Measurements from ENCODE around the gene WDR1. TPM values are rescaled to one million over a fixed set of nuclear protein-coding genes. Genes with fewer than 3 reads are reported as not detected.
A peak's percentile ranks its signal among the peaks of the same experiment; 100 is the strongest.

The WDR1 gene
- total and polyA plus RNA-seq, 7 experiments from 2014 or later = 242 to 470 (median 330) TPM

DNA sequence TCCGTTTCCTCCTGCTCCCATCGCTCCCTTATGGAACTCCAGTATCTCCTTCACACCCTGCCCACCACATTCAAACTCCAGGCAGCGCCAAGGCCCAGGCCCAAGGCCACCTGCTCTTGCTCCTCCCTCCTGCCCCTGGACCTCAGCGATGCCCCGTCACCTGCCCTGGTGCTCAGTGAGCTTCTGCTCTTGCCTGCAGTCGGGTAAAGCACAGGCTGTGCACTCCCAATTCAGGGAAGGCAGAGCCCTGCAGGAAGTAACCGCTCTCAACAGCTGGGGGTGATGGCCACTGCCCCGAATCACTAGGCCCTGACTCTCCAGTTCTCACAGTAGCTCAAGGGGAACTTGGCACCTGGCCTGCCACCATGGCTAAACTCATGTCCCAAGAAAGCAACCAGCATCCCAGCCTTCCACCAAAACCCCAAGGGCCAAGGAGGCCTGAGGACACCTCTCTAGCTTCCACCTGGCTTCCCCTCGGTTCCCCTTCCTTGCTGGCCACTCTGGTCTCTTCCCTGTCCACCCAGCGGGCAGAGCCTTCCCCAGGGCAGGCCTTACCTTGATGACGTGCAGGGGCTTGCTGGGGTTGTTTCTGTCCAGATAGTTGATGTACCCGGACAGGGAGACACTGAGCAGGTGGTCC lies 29.3 kb downstream of the WDR1 start:
- peaks cover 0 to 9% of the 10 kb centered on the region in 2 donors for H3K4me1 ChIP-seq (ENCODE audit: control insufficient read depth in 2 of 2, insufficient read depth in 2 of 2, low read length in 2 of 2)
- H3K4me3 ChIP-seq (ENCODE audit: low read length) = no peak overlapping the region
- intact Hi-C loops (cut with micrococcal nuclease) = no loop called here
- peaks cover 44 to 100% (median 80%) of the 10 kb centered on the region in 3 experiments for H3K36me3 ChIP-seq (ENCODE audit: control insufficient read depth in 2 of 3, insufficient read depth in 3 of 3, low read length in 3 of 3)
- Mint-ChIP-seq H3K36me3 (peaks cover 0 to 63% (median 8%) of the 10 kb centered on the region in 5 donors), H3K27ac (peak overlapping the region in 4 of 9 donors; percentile 34 to 75 (median 66)), H3K4me1 (peaks cover 2 to 25% (median 16%) of the 10 kb centered on the region in 7 donors), H3K27me3 (no peaks in the 10 kb centered on the region), H3K4me3 (no peak overlapping the region), H3K9me3 (no peaks in the 10 kb centered on the region)
- CTCF ChIA-PET = no interaction called here
- H3K9me3 ChIP-seq (ENCODE audit: control insufficient read depth in 2 of 3, low read length in 3 of 3) = no peaks in the 10 kb centered on the region
- POLR2A ChIA-PET = interaction anchor here (1.0 kb wide), 1 partner anchor 9 kb away, joined by 3 read pairs; no protein-coding TSS in a partner anchor
- no peaks in the 10 kb centered on the region for H3K27me3 ChIP-seq (ENCODE audit: control insufficient read depth in 2 of 2, insufficient read depth in 2 of 2, low read length in 2 of 2)
- ATAC-seq = no peak
- no peak overlapping the region for H3K27ac ChIP-seq (ENCODE audit: low read depth, low read length)
- DNase-seq = peak in 1 of 9 donors; percentile 1

DNA sequence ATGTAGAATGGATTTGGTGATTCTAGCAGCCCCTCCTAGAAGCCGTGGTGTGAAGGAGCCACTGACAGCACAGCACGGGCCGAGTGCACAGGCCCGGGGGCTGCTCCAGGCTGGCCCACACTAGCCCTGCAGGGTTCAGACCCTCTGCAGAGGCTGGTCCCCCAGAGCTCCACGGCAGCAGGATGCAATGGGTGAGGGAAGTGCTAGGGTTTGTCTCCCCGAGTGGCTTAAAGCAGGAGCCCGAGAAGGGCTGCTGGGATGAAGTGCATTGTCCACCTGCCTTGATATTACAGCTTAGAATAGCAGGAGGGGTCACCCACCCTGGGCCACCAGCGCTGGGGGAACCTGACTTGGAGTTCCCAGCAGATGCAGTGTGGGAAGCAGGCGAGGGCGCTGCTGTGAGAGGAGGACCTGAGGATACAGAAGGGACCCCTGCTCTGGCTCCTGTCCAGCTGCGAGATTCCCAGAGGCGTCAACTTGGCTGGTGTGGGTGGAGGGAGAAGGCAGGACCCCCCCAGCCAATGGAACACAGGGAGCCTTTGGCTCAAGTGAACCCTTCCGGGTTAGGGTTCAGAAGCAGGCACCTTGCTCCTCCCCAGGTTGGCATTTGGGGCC lies 30.0 kb downstream of the WDR1 start:
- peak overlapping the region in 4 of 9 donors; percentile 21 to 81 (median 70) for H3K27ac Mint-ChIP-seq
- intact Hi-C loops (cut with micrococcal nuclease) = no loop called here
- H3K4me1 ChIP-seq (ENCODE audit: control insufficient read depth in 2 of 2, insufficient read depth in 2 of 2, low read length in 2 of 2) = peaks cover 0 to 9% of the 10 kb centered on the region in 2 donors
- no peaks in the 10 kb centered on the region for H3K27me3 ChIP-seq (ENCODE audit: control insufficient read depth in 2 of 2, insufficient read depth in 2 of 2, low read length in 2 of 2)
- ATAC-seq = no peak
- POLR2A ChIA-PET = interaction anchor here (0.5 to 1.9 kb wide), 3 partner anchors 9 to 31 kb away, joined by 3 to 6 read pairs (median 3); partner anchors contain the start of gene WDR1
- peaks cover 0 to 60% (median 9%) of the 10 kb centered on the region in 5 donors for H3K36me3 Mint-ChIP-seq
- no peaks in the 10 kb centered on the region for H3K9me3 Mint-ChIP-seq
- H3K4me1 Mint-ChIP-seq = peaks cover 0 to 18% (median 15%) of the 10 kb centered on the region in 7 donors
- H3K4me3 ChIP-seq (ENCODE audit: low read length) = no peak overlapping the region
- H3K27me3 Mint-ChIP-seq = no peaks in the 10 kb centered on the region
- CTCF ChIA-PET = no interaction called here
- H3K36me3 ChIP-seq (ENCODE audit: control insufficient read depth in 2 of 3, insufficient read depth in 3 of 3, low read length in 3 of 3) = peaks cover 46 to 100% (median 75%) of the 10 kb centered on the region in 3 experiments
- H3K27ac ChIP-seq (ENCODE audit: low read depth, low read length) = no peak overlapping the region
- H3K4me3 Mint-ChIP-seq = no peak overlapping the region
- H3K9me3 ChIP-seq (ENCODE audit: control insufficient read depth in 2 of 3, low read length in 3 of 3) = no peaks in the 10 kb centered on the region
- peak in 1 of 9 donors; percentile 3 for DNase-seq

DNA sequence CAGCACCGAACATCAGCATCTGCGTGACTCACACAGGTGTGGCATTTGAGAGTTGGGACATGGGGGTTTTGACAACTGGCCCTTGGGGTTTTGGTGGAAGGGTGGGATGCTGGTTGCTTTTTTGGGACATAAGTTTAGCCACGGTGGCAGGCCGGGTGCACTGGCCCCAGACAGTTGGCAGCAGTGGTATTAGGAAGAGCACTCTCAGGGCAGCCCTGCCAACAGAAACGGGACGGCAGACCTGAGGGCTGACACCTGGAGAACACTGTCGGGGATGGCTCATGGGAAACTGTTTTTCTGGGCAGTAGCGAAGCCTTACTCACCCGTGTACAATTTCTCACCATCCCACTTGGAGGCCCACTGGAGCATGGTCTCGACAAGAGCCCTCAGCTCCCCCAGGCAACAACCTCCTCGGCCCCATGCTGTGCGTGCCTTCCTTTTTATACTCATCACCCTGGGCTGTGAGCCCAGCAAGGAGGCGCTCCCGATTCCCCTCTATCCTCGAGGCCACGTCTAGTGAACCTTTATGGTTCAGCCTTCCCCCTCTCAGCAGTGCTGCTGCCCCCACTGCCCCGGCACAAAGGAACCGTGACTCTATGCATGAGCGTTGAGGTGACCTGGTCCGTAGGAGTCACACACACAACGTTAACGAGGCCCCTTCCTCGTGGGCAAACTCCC lies 30.6 kb downstream of the WDR1 start:
- intact Hi-C loops (cut with micrococcal nuclease) = no loop called here
- Mint-ChIP-seq H3K9me3 (no peaks in the 10 kb centered on the region), H3K36me3 (peaks cover 4 to 62% (median 9%) of the 10 kb centered on the region in 5 donors), H3K27me3 (no peaks in the 10 kb centered on the region), H3K4me3 (no peak overlapping the region), H3K4me1 (peaks cover 0 to 15% (median 10%) of the 10 kb centered on the region in 7 donors), H3K27ac (peak overlapping the region in 1 of 9 donors; percentile 21)
- Histone ChIP-seq H3K4me1 (ENCODE audit: control insufficient read depth in 2 of 2, insufficient read depth in 2 of 2, low read length in 2 of 2) (peaks cover 0 to 9% of the 10 kb centered on the region in 2 donors), H3K4me3 (ENCODE audit: low read length) (no peak overlapping the region), H3K27ac (ENCODE audit: low read depth, low read length) (no peak overlapping the region), H3K27me3 (ENCODE audit: control insufficient read depth in 2 of 2, insufficient read depth in 2 of 2, low read length in 2 of 2) (no peaks in the 10 kb centered on the region), H3K36me3 (ENCODE audit: control insufficient read depth in 2 of 3, insufficient read depth in 3 of 3, low read length in 3 of 3) (peaks cover 49 to 99% (median 75%) of the 10 kb centered on the region in 3 experiments), H3K9me3 (ENCODE audit: control insufficient read depth in 2 of 3, low read length in 3 of 3) (no peaks in the 10 kb centered on the region)
- CTCF ChIA-PET = no interaction called here
- ATAC-seq (no peak), DNase-seq (peak in 1 of 9 donors; percentile 6)
- POLR2A ChIA-PET = interaction anchor here (0.5 to 1.9 kb wide), 3 partner anchors 8 to 31 kb away, joined by 3 to 6 read pairs (median 3); partner anchors contain the start of gene WDR1

DNA sequence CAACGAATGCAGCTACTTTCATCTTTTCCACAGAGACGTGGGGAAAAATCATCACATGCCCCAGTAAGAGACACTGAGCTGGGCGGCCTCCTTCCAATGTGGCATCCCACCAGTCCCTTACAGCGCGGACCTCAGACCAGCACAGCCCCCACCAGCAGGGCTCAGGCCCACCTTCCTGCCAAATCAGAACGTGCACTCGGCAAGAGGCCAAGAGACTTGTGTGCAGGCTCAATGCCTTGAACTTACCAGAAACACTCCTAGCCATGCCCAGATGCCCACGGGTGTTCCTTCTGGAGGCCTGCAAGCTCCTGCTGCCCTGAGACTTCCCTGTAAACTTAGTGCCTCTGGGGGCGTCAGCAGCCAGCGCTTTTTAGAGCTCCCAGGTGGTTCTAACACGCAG lies 31.2 kb downstream of the WDR1 start:
- DNase-seq = no peak
- H3K4me3 Mint-ChIP-seq = no peak overlapping the region
- H3K4me1 ChIP-seq (ENCODE audit: control insufficient read depth in 2 of 2, insufficient read depth in 2 of 2, low read length in 2 of 2) = peaks cover 0 to 3% of the 10 kb centered on the region in 2 donors
- H3K9me3 Mint-ChIP-seq = no peaks in the 10 kb centered on the region
- H3K4me3 ChIP-seq (ENCODE audit: low read length) = no peak overlapping the region
- H3K36me3 Mint-ChIP-seq = peaks cover 4 to 62% (median 9%) of the 10 kb centered on the region in 5 donors
- ChIA-PET CTCF (no interaction called here), POLR2A (interaction anchor here (1.2 to 1.9 kb wide), 2 partner anchors 8 to 32 kb away, joined by 3 to 6 read pairs; partner anchors contain the start of gene WDR1)
- H3K27me3 ChIP-seq (ENCODE audit: control insufficient read depth in 2 of 2, insufficient read depth in 2 of 2, low read length in 2 of 2) = no peaks in the 10 kb centered on the region
- peak overlapping the region in 3 of 9 donors; percentile 13 to 74 (median 20) for H3K27ac Mint-ChIP-seq
- intact Hi-C loops (cut with micrococcal nuclease) = no loop called here
- H3K9me3 ChIP-seq (ENCODE audit: control insufficient read depth in 2 of 3, low read length in 3 of 3) = no peaks in the 10 kb centered on the region
- no peak for ATAC-seq
- peaks cover 55 to 99% (median 76%) of the 10 kb centered on the region in 3 experiments for H3K36me3 ChIP-seq (ENCODE audit: control insufficient read depth in 2 of 3, insufficient read depth in 3 of 3, low read length in 3 of 3)
- peaks cover 0 to 11% (median 4%) of the 10 kb centered on the region in 7 donors for H3K4me1 Mint-ChIP-seq
- no peaks in the 10 kb centered on the region for H3K27me3 Mint-ChIP-seq
- no peak overlapping the region for H3K27ac ChIP-seq (ENCODE audit: low read depth, low read length)

DNA sequence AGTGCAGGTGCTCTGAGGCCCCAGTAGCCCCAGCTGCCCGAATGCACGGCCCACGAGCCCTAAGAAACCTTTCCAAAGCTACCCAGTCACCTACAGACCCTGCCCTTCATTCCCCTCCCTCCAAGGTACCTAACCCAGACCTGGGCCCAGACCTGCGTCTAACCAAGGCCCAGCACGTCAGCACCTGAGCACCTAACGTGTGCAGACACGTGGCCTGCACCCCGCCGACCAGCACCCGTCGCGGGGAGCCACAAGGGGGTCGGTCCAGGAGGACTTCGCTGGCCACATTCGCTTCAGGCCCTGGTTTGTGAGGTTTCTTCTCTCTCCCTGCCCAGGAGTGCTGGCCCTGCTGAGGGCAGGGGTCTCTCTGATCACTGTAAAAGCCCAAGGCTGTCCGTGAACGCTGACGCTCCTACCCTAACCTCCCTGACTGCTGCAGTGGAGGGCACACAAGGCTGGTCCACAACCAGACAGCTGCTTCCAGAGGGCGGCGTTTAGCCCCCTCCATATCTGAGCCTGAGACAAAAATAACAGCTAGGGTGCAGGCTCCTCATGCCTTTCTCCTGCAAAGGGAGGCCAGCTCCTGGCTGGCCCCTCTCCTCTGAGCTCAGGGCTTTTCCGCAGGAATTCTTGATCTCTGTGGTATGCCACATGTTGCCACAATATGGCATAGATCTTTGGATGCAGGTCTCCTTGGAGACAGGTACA lies 31.8 kb downstream of the WDR1 start:
- DNase-seq (peak in 1 of 9 donors; percentile 0), ATAC-seq (no peak)
- H3K4me1 Mint-ChIP-seq = peaks cover 0 to 5% (median under 1%) of the 10 kb centered on the region in 7 donors
- H3K36me3 ChIP-seq (ENCODE audit: control insufficient read depth in 2 of 3, insufficient read depth in 3 of 3, low read length in 3 of 3) = peaks cover 61 to 99% (median 74%) of the 10 kb centered on the region in 3 experiments
- CTCF ChIA-PET = no interaction called here
- no peaks in the 10 kb centered on the region for H3K27me3 Mint-ChIP-seq
- peaks cover 0 to under 1% of the 10 kb centered on the region in 2 donors for H3K4me1 ChIP-seq (ENCODE audit: control insufficient read depth in 2 of 2, insufficient read depth in 2 of 2, low read length in 2 of 2)
- no peak overlapping the region for H3K4me3 Mint-ChIP-seq
- H3K27ac ChIP-seq (ENCODE audit: low read depth, low read length) = no peak overlapping the region
- no peaks in the 10 kb centered on the region for H3K9me3 ChIP-seq (ENCODE audit: control insufficient read depth in 2 of 3, low read length in 3 of 3)
- no peaks in the 10 kb centered on the region for H3K27me3 ChIP-seq (ENCODE audit: control insufficient read depth in 2 of 2, insufficient read depth in 2 of 2, low read length in 2 of 2)
- POLR2A ChIA-PET = interaction anchor here (1.2 to 1.9 kb wide), 2 partner anchors 9 to 33 kb away, joined by 3 to 6 read pairs; partner anchors contain the start of gene WDR1
- no peak overlapping the region for H3K4me3 ChIP-seq (ENCODE audit: low read length)
- H3K27ac Mint-ChIP-seq = peak overlapping the region in 3 of 9 donors; percentile 20 to 74 (median 26)
- peaks cover 0 to 59% (median 9%) of the 10 kb centered on the region in 5 donors for H3K36me3 Mint-ChIP-seq
- intact Hi-C loops (cut with micrococcal nuclease) = no loop called here
- no peaks in the 10 kb centered on the region for H3K9me3 Mint-ChIP-seq

Measured in naive thymus-derived CD4-positive, alpha-beta T cell (primary cell).